ENCODE data around the gene CCR3. TPM values are rescaled to one million over a fixed set of nuclear protein-coding genes. Genes with fewer than 3 reads are reported as not detected.
A peak's percentile ranks its signal among the peaks of the same experiment; 100 is the strongest.

The CCR3 gene
- total RNA-seq, 2 experiments from 2014 or later, result not detected

GRCh38 chr3:46299608-46300460 lies 57.6 kb downstream of the CCR3 start:
- H3K9me3 Mint-ChIP-seq (ENCODE audit: low read depth), result no peaks in the 10 kb centered on the region
- CTCF ChIA-PET, result interaction anchor here (0.6 to 3.6 kb wide), 13 partner anchors 15 to 335 kb away, joined by 3 to 30 read pairs (median 5); partner anchors contain the start of gene CCR5
- peak; percentile 40 for ATAC-seq

GRCh38 chr3:46300461-46300789 lies 58.2 kb downstream of the CCR3 start:
- no peaks in the 10 kb centered on the region for H3K36me3 Mint-ChIP-seq (ENCODE audit: low read depth)
- intact Hi-C loops (cut with DNase I, micrococcal nuclease), result no loop called here
- no peak for DNase-seq
- ChIA-PET CTCF (interaction anchor here (0.8 to 3.6 kb wide), 8 partner anchors 15 to 323 kb away, joined by 3 to 30 read pairs (median 4); partner anchors contain the start of gene CCR5), POLR2A (interaction anchor here (1.0 to 1.8 kb wide), 4 partner anchors 15 to 69 kb away, joined by 4 to 23 read pairs (median 6); partner anchors contain the start of gene CCR2)
- ATAC-seq, result no peak
- peaks cover 63% of the 10 kb centered on the region for H3K4me1 Mint-ChIP-seq
- no peaks in the 10 kb centered on the region for H3K9me3 Mint-ChIP-seq (ENCODE audit: low read depth)
- no peak overlapping the region for H3K4me3 Mint-ChIP-seq
- H3K27me3 Mint-ChIP-seq, result peaks cover 30% of the 10 kb centered on the region
- no peak overlapping the region for H3K27ac Mint-ChIP-seq

More at GRCh38 chr3:46299608-46300460, 57.6 kb downstream of the CCR3 start:
- Mint-ChIP-seq H3K27me3 (peaks cover 29% of the 10 kb centered on the region), H3K4me3 (no peak overlapping the region), H3K36me3 (ENCODE audit: low read depth) (no peaks in the 10 kb centered on the region), H3K27ac (peak overlapping the region; percentile 75), H3K4me1 (peaks cover 66% of the 10 kb centered on the region)
- POLR2A ChIA-PET, result interaction anchor here (1.0 to 1.8 kb wide), 4 partner anchors 15 to 70 kb away, joined by 4 to 23 read pairs (median 6); partner anchors contain the start of gene CCR2
- intact Hi-C loops (cut with DNase I, micrococcal nuclease), result loop anchor here (1.0 to 10.0 kb wide), 12 partner anchors 15 to 705 kb away; partner anchors contain the start of genes CCR5 (in 2 of the 2), LIMD1 (in 1 of the 2) and SACM1L (in 1 of the 2)
- DNase-seq, result no peak

- ChIA-PET POLR2A (no interaction called here), CTCF (interaction anchor here (1.3 to 3.6 kb wide), 2 partner anchors 69 to 187 kb away, joined by 3 to 30 read pairs; partner anchors contain the start of gene CCR5)
- Mint-ChIP-seq H3K27me3 (peaks cover 26% of the 10 kb centered on the region), H3K4me1 (peaks cover 58% of the 10 kb centered on the region), H3K36me3 (ENCODE audit: low read depth) (no peaks in the 10 kb centered on the region), H3K9me3 (ENCODE audit: low read depth) (no peaks in the 10 kb centered on the region), H3K27ac (no peak overlapping the region), H3K4me3 (no peak overlapping the region)
- intact Hi-C loops (cut with DNase I, micrococcal nuclease), result no loop called here
- DNase-seq, result no peak
- ATAC-seq, result no peak
These were observed 59.0 kb downstream of the CCR3 start for GRCh38 chr3:46301122-46301835.

DNA sequence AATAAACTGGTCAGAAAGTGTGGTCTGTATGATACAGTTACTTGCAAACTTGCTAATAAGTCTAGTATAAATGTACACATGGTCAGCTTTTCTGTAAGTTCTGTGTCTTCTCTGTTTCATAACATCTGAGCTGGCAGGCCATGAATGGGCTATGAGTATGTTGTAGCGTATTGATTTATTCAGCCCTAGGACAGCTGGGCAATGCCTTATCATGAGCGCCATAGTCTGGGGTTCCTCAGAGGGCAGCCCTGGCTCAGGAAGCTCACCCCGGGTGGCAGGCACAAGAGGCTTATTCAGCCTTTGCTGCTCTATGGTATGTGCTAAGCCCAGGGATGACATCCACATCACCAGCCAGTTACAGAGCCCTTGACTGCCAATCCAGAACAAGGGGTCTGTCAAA lies 61.0 kb downstream of the CCR3 start:
- POLR2A ChIA-PET, result no interaction called here
- CTCF ChIA-PET, result no interaction called here

DNA sequence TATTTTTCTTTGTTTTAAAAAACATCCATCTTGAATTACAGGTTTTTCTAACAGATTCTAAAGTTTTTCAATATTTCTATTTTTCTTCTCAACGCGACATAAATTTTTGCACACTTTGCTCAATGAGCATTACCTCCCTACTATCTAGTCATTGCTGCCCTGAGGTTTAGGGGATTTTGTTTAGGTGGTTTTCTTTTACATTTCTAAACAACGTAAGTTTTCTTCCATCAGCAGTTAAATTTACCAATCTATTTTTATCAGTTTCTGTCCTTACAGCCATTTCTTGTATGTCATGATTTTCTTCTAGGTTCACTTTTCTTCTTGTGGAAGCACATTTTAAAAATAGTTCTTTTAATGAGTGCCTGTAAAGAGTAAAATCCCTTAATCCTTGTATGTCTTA lies 62.5 kb downstream of the CCR3 start:
- no peaks in the 10 kb centered on the region for H3K9me3 Mint-ChIP-seq (ENCODE audit: low read depth)
- DNase-seq (no peak), ATAC-seq (no peak)
- H3K27me3 Mint-ChIP-seq, result peaks cover 29% of the 10 kb centered on the region
- CTCF ChIA-PET, result interaction anchor here (0.6 kb wide), 1 partner anchor 65 kb away, joined by 3 read pairs; no protein-coding TSS in a partner anchor
- no peak overlapping the region for H3K4me3 Mint-ChIP-seq
- H3K36me3 Mint-ChIP-seq (ENCODE audit: low read depth), result no peaks in the 10 kb centered on the region
- H3K4me1 Mint-ChIP-seq, result peaks cover 27% of the 10 kb centered on the region
- no peak overlapping the region for H3K27ac Mint-ChIP-seq
- POLR2A ChIA-PET, result no interaction called here
- intact Hi-C loops (cut with DNase I, micrococcal nuclease), result no loop called here

More for the DNA sequence above, 61.0 kb downstream of the CCR3 start:
- no peaks in the 10 kb centered on the region for H3K36me3 Mint-ChIP-seq (ENCODE audit: low read depth)
- H3K9me3 Mint-ChIP-seq (ENCODE audit: low read depth), result no peaks in the 10 kb centered on the region
- peaks cover 42% of the 10 kb centered on the region for H3K4me1 Mint-ChIP-seq
- intact Hi-C loops (cut with DNase I, micrococcal nuclease), result no loop called here
- no peak overlapping the region for H3K27ac Mint-ChIP-seq
- DNase-seq, result no peak
- ATAC-seq, result no peak
- H3K27me3 Mint-ChIP-seq, result peaks cover 19% of the 10 kb centered on the region
- no peak overlapping the region for H3K4me3 Mint-ChIP-seq

GRCh38 chr3:46312991-46313390 lies 70.7 kb downstream of the CCR3 start:
- intact Hi-C loops (cut with DNase I, micrococcal nuclease), result no loop called here
- peaks cover 33% of the 10 kb centered on the region for H3K27me3 Mint-ChIP-seq
- no peaks in the 10 kb centered on the region for H3K4me1 Mint-ChIP-seq
- DNase-seq, result no peak
- CTCF ChIA-PET, result interaction anchor here (0.7 to 2.1 kb wide), 5 partner anchors 9 to 1305 kb away, joined by 3 to 8 read pairs (median 3); no protein-coding TSS in a partner anchor
- no peak for ATAC-seq
- H3K4me3 Mint-ChIP-seq, result no peak overlapping the region
- no peak overlapping the region for H3K27ac Mint-ChIP-seq
- H3K9me3 Mint-ChIP-seq (ENCODE audit: low read depth), result peaks cover 3% of the 10 kb centered on the region
- no peaks in the 10 kb centered on the region for H3K36me3 Mint-ChIP-seq (ENCODE audit: low read depth)
- POLR2A ChIA-PET, result no interaction called here

- ChIA-PET POLR2A (interaction anchor here (0.7 kb wide), 1 partner anchor 1413 kb away, joined by 3 read pairs; no protein-coding TSS in a partner anchor), CTCF (interaction anchor here (0.8 to 1.1 kb wide), 2 partner anchors 9 to 473 kb away, joined by 3 read pairs; partner anchors contain the start of gene LZTFL1)
- H3K36me3 Mint-ChIP-seq (ENCODE audit: low read depth), result no peaks in the 10 kb centered on the region
- peaks cover 3% of the 10 kb centered on the region for H3K9me3 Mint-ChIP-seq (ENCODE audit: low read depth)
- intact Hi-C loops (cut with DNase I, micrococcal nuclease), result no loop called here
- peaks cover 26% of the 10 kb centered on the region for H3K27me3 Mint-ChIP-seq
- no peak for DNase-seq
- no peak overlapping the region for H3K27ac Mint-ChIP-seq
- H3K4me3 Mint-ChIP-seq, result no peak overlapping the region
- peak; percentile 9 for ATAC-seq
- no peaks in the 10 kb centered on the region for H3K4me1 Mint-ChIP-seq
These were observed 72.3 kb downstream of the CCR3 start for GRCh38 chr3:46314517-46314916.

DNA sequence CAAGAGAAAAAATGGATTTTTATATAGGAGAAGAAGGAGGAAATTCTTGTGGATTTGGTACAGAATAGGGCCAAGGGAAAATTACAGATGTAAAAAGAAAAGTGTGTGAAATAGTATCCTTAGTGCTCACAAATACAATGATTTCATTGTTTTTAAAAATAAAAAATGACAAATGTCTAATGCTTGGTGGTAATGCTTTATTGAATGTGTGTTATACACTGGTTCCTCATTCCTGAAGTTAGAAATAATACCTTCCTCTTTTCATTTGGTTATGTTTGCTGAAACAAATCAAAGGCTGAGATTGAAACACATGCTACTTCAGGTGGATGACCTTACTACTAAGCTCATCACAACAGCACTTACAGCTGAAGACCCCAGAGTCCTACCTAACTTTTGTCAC lies 73.9 kb downstream of the CCR3 start:
- Mint-ChIP-seq H3K4me1 (no peaks in the 10 kb centered on the region), H3K27me3 (peaks cover 24% of the 10 kb centered on the region), H3K27ac (no peak overlapping the region), H3K4me3 (no peak overlapping the region), H3K36me3 (ENCODE audit: low read depth) (no peaks in the 10 kb centered on the region), H3K9me3 (ENCODE audit: low read depth) (peaks cover 3% of the 10 kb centered on the region)
- DNase-seq (no peak), ATAC-seq (no peak)
- intact Hi-C loops (cut with DNase I, micrococcal nuclease), result no loop called here
- CTCF ChIA-PET, result no interaction called here
- POLR2A ChIA-PET, result no interaction called here

Other genes starting within 250 kb of the CCR3 start
- 10 to 100 TPM in 1 of 2 experiments, 1 to 10 TPM in 1; 8.2 to 10.6 TPM for gene FYCO1, start 246.6 kb upstream of the CCR3 start, total RNA-seq
- not detected for gene XCR1, start 215.0 kb upstream of the CCR3 start, total RNA-seq
- under 1 TPM; 0.14 to 0.16 TPM for gene CCR1, start 34.1 kb upstream of the CCR3 start, total RNA-seq
- gene CCR2, start 111.7 kb downstream of the CCR3 start, total RNA-seq, result under 1 TPM in 1 of 2 experiments, not detected in 1; 0.09 TPM
- gene CCR5, start 128.5 kb downstream of the CCR3 start, total RNA-seq, result under 1 TPM; 0.14 to 0.25 TPM
- 1 to 10 TPM; 1.0 to 1.3 TPM for gene CCRL2, start 164.8 kb downstream of the CCR3 start, total RNA-seq
- not detected for gene LTF, start 222.4 kb downstream of the CCR3 start, total RNA-seq

All from activated CD4-positive, alpha-beta T cell treated with anti-CD3 and anti-CD28 coated beads for 36 hours (primary cell).